Measurements from ENCODE around the gene SLC35D1.

DNA sequence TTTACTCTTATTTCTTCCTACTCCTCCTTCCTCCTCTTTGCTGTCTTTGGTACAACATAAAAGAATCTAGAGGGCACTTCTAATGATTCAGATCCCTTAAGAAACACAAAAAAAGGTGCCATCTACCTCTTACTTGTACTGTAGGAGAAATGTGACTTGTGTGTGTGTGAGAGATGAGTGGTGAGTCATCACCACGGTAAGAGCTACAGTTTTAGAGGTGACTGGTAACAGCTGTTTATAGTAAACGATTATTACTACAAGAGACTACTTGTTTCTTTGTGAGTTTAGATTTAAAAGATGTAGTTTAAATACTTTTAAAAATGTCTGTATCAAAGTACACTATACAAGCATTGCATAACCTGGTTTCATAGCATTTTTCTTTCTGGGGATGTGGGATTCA lies 40.4 kb downstream of the SLC35D1 start:
- TF ChIP-seq L3MBTL2 (conservative IDR thresholded peaks at IDR 0.05) (no peak), SP1 (IDR thresholded peaks at IDR 0.05) (no peak), HDGF (IDR thresholded peaks at IDR 0.05; ENCODE audit: borderline replicate concordance) (no peak), ARNT (IDR thresholded peaks at IDR 0.05) (no peak), ZNF384 (IDR thresholded peaks at IDR 0.05) (no peak), FOXM1 (IDR thresholded peaks at IDR 0.05; ENCODE audit: borderline replicate concordance) (no peak), NFRKB (IDR thresholded peaks at IDR 0.05) (no peak), FOXK2 (IDR thresholded peaks at IDR 0.05) (no peak), LEF1 (IDR thresholded peaks at IDR 0.05; ENCODE audit: borderline replicate concordance) (no peak), FOXA1 (IDR thresholded peaks at IDR 0.05) (no peak), SUZ12 (IDR thresholded peaks at IDR 0.05) (no peak), BHLHE40 (IDR thresholded peaks at IDR 0.05; ENCODE audit: borderline replicate concordance) (no peak)
- TF ChIP-seq, protein P1, sequence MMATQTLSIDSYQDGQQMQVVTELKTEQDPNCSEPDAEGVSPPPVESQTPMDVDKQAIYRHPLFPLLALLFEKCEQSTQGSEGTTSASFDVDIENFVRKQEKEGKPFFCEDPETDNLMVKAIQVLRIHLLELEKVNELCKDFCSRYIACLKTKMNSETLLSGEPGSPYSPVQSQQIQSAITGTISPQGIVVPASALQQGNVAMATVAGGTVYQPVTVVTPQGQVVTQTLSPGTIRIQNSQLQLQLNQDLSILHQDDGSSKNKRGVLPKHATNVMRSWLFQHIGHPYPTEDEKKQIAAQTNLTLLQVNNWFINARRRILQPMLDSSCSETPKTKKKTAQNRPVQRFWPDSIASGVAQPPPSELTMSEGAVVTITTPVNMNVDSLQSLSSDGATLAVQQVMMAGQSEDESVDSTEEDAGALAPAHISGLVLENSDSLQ (IDR thresholded peaks at IDR 0.05): no peak
